ELR (cell line): ENCODE results near the gene TESMIN.

Experiments
- DNase-seq: peaks from one replicate; pipeline ENCODE4 v3.0.0-alpha.2; 2015; ENCODE audit warnings: low read depth

The TESMIN gene

DNA sequence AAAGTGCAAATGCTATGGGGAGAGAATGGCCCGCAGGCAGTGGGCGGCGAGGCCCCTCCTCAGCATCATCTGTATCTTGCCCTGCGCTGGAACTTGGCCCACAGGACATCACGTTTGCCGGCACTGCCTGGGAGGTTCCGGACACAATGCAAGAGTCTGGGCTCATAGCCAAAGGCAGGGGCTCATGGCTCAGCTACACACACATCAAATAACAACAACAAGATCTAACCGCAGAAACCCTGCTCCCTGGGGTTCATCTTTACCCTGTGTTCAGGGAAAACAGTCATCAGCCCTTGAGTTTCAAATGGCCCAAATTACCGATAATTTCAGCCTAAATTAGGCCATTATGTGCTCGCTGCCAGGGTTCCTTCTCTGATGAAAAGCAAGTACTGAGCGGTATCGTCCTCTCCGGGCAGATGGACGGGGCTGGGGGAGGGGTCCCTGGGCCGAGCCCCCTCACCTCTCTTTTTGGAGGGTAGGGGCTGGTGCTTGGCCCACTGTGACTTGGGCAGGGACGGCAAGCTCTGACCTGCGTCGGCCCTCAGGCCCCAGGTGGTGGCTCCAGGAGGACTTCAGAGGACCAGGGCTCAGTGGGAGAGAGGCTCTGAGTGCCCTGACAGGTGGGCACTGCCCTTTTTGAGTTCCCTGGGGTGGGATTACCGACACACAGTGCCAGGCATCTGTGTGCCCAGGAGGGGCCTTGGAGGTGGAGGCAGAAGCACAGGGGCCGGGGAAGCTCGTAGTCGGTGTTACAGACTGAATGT lies 92.0 kb downstream of the TESMIN start:
- peak; percentile 92 for DNase-seq

DNA sequence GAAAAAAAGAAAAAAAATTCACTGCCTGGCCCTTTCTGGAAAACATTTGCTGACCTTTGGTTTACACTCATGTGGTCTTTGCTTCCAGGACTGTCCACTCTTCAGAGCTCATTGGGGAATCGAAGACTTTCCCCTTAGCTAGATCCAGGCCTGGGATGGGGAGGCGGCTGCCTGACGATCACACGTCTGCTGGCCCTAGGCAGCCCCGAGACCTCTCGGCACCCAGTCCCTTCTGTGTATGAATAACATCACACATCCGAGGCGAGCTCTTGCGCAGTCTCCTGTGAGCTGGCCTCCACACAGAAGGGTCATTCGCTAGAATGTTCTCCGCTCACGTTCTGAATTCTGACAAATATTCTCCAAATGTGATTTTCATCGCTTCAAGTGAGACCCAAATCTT lies 92.7 kb downstream of the TESMIN start:
- peak; percentile 53 for DNase-seq

DNA sequence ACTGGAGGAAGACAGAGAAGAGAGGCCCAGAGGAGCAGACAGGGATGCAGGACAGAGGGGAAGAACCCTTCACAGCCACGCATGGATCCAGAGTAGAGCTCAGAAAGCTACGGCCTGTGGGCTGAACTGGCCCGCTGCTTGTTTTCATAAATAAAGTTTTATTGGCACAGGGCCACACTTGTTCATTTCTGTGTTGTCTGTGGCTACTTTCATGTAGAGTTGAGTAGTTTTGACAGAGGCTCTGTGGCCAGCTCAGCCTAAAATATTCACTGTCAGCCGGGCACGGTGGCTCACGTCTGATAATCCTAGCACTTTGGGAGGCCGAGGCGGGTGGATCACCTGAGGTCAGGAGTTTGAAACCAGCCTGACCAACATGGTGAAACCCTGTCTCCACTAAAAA lies 93.2 kb downstream of the TESMIN start:
- no peak for DNase-seq
